T-helper 1 cell treated with Interleukin-12 subunit alpha and Interleukin-12 subunit beta and Interleukin-4 antibody, amounts not matched to agents 30 μg/mL and 1 μg/mL, for 36 hours (primary cell): ENCODE measurements around the gene TSPAN3.

Experiments used
- H3K27ac Mint-ChIP-seq: one replicate; pipeline ENCODE4 v1.8.0; 2021; ENCODE audit warnings: mild to moderate bottlenecking, mixed read lengths
- H3K27me3 Mint-ChIP-seq: one replicate; pipeline ENCODE4 v1.8.0; 2021; ENCODE audit warnings: low read depth, mixed read lengths
- H3K36me3 Mint-ChIP-seq: one replicate; pipeline ENCODE4 v1.8.0; 2021; ENCODE audit warnings: low read depth, mixed read lengths
- H3K4me1 Mint-ChIP-seq: one replicate; pipeline ENCODE4 v1.8.0; 2021; ENCODE audit warnings: low read depth, mixed read lengths
- H3K4me3 Mint-ChIP-seq: one replicate; pipeline ENCODE4 v1.8.0; 2021; ENCODE audit warnings: mild to moderate bottlenecking, moderate library complexity, mixed read lengths
- H3K9me3 Mint-ChIP-seq: one replicate; pipeline ENCODE4 v1.8.0; 2021; ENCODE audit warnings: mixed read lengths

The TSPAN3 gene

GRCh38 chr15:77029166-77030047, 41.5 kb downstream of the TSPAN3 start:
- H3K36me3 Mint-ChIP-seq, result peaks cover 22% of the 10 kb centered on the region
- no peak overlapping the region for H3K27ac Mint-ChIP-seq
- no peaks in the 10 kb centered on the region for H3K27me3 Mint-ChIP-seq
- peaks cover 9% of the 10 kb centered on the region for H3K4me1 Mint-ChIP-seq
- H3K9me3 Mint-ChIP-seq, result no peaks in the 10 kb centered on the region
- no peak overlapping the region for H3K4me3 Mint-ChIP-seq

- no peaks in the 10 kb centered on the region for H3K27me3 Mint-ChIP-seq
- no peaks in the 10 kb centered on the region for H3K9me3 Mint-ChIP-seq
- no peak overlapping the region for H3K27ac Mint-ChIP-seq
- H3K4me3 Mint-ChIP-seq, result no peak overlapping the region
- H3K4me1 Mint-ChIP-seq, result peaks cover 14% of the 10 kb centered on the region
- H3K36me3 Mint-ChIP-seq, result peaks cover 19% of the 10 kb centered on the region
Observed at GRCh38 chr15:77028451-77029165, 42.3 kb downstream of the TSPAN3 start.

GRCh38 chr15:77027697-77028450, 43.0 kb downstream of the TSPAN3 start:
- Mint-ChIP-seq H3K9me3 (no peaks in the 10 kb centered on the region), H3K4me1 (peaks cover 21% of the 10 kb centered on the region)

GRCh38 chr15:77027111-77027696, 43.7 kb downstream of the TSPAN3 start:
- Mint-ChIP-seq H3K4me3 (no peak overlapping the region), H3K36me3 (peaks cover 33% of the 10 kb centered on the region), H3K9me3 (no peaks in the 10 kb centered on the region), H3K4me1 (peaks cover 28% of the 10 kb centered on the region), H3K27me3 (no peaks in the 10 kb centered on the region), H3K27ac (peak overlapping the region; percentile 36)

More at GRCh38 chr15:77027697-77028450, 43.0 kb downstream of the TSPAN3 start:
- Mint-ChIP-seq H3K36me3 (peaks cover 26% of the 10 kb centered on the region), H3K27me3 (no peaks in the 10 kb centered on the region), H3K27ac (no peak overlapping the region), H3K4me3 (no peak overlapping the region)

GRCh38 chr15:77026501-77027110, 44.3 kb downstream of the TSPAN3 start:
- H3K4me3 Mint-ChIP-seq, result no peak overlapping the region
- H3K9me3 Mint-ChIP-seq, result no peaks in the 10 kb centered on the region
- H3K4me1 Mint-ChIP-seq, result peaks cover 34% of the 10 kb centered on the region
- no peaks in the 10 kb centered on the region for H3K27me3 Mint-ChIP-seq
- H3K36me3 Mint-ChIP-seq, result peaks cover 34% of the 10 kb centered on the region
- peak overlapping the region; percentile 36 for H3K27ac Mint-ChIP-seq

- no peaks in the 10 kb centered on the region for H3K27me3 Mint-ChIP-seq
- H3K36me3 Mint-ChIP-seq, result peaks cover 32% of the 10 kb centered on the region
- H3K27ac Mint-ChIP-seq, result no peak overlapping the region
- H3K4me3 Mint-ChIP-seq, result no peak overlapping the region
- peaks cover 39% of the 10 kb centered on the region for H3K4me1 Mint-ChIP-seq
- no peaks in the 10 kb centered on the region for H3K9me3 Mint-ChIP-seq
Observed at GRCh38 chr15:77025941-77026411, 44.9 kb downstream of the TSPAN3 start.

GRCh38 chr15:77025083-77025901, 45.6 kb downstream of the TSPAN3 start:
- Mint-ChIP-seq H3K36me3 (peaks cover 35% of the 10 kb centered on the region), H3K27ac (peak overlapping the region; percentile 50), H3K9me3 (no peaks in the 10 kb centered on the region), H3K4me3 (no peak overlapping the region), H3K27me3 (no peaks in the 10 kb centered on the region), H3K4me1 (peaks cover 44% of the 10 kb centered on the region)

- Mint-ChIP-seq H3K27me3 (no peaks in the 10 kb centered on the region), H3K4me1 (peaks cover 52% of the 10 kb centered on the region), H3K9me3 (no peaks in the 10 kb centered on the region), H3K27ac (peak overlapping the region; percentile 71), H3K36me3 (peaks cover 40% of the 10 kb centered on the region), H3K4me3 (no peak overlapping the region)
Observed at GRCh38 chr15:77024273-77025082, 46.4 kb downstream of the TSPAN3 start.

- Mint-ChIP-seq H3K36me3 (peaks cover 43% of the 10 kb centered on the region), H3K27ac (peak overlapping the region; percentile 97), H3K4me3 (peak overlapping the region; percentile 25), H3K27me3 (no peaks in the 10 kb centered on the region), H3K9me3 (no peaks in the 10 kb centered on the region), H3K4me1 (peaks cover 58% of the 10 kb centered on the region)
Observed at GRCh38 chr15:77023576-77024272, 47.2 kb downstream of the TSPAN3 start.

GRCh38 chr15:77022646-77023575, 48.0 kb downstream of the TSPAN3 start:
- peaks cover 66% of the 10 kb centered on the region for H3K4me1 Mint-ChIP-seq
- no peaks in the 10 kb centered on the region for H3K27me3 Mint-ChIP-seq
- peaks cover 46% of the 10 kb centered on the region for H3K36me3 Mint-ChIP-seq
- H3K9me3 Mint-ChIP-seq, result no peaks in the 10 kb centered on the region
- peak overlapping the region; percentile 66 for H3K4me3 Mint-ChIP-seq
- H3K27ac Mint-ChIP-seq, result peak overlapping the region; percentile 97

- Mint-ChIP-seq H3K4me3 (peak overlapping the region; percentile 66), H3K9me3 (no peaks in the 10 kb centered on the region), H3K36me3 (peaks cover 44% of the 10 kb centered on the region), H3K27me3 (no peaks in the 10 kb centered on the region), H3K4me1 (peaks cover 72% of the 10 kb centered on the region), H3K27ac (peak overlapping the region; percentile 97)
Observed at GRCh38 chr15:77021803-77022381, 49.0 kb downstream of the TSPAN3 start.
